HG03039 (cell line): Measurements from ENCODE around the gene MTMR4.
"Not testable (repeated sequence)": the region's sequence is repeated elsewhere in the genome, so short reads cannot be mapped to it uniquely, and the experiment has no call there.

Experiments
- ATAC-seq: cut with Tn5 transposase; IDR thresholded peaks from one replicate; pipeline ENCODE4 v1.9.1; 2021; ENCODE audit warnings: mild to moderate bottlenecking, moderate library complexity; ENCODE audit not compliant: unreplicated experiment

The MTMR4 gene

GRCh38 chr17:58493506-58493905 lies 20.9 kb downstream of the MTMR4 start:
- ATAC-seq = no peak

- ATAC-seq = no peak
Measured at GRCh38 chr17:58492238-58493121, 22.0 kb downstream of the MTMR4 start.

GRCh38 chr17:58491510-58492045 lies 22.9 kb downstream of the MTMR4 start:
- ATAC-seq = no peak

- ATAC-seq = no peak
Measured at GRCh38 chr17:58488428-58488890, 26.0 kb downstream of the MTMR4 start.

- ATAC-seq = no peak
Measured at GRCh38 chr17:58487589-58488427, 26.6 kb downstream of the MTMR4 start, which contains the start of gene HSF5. TSS of gene HSF5 (minus strand) at chr17:58488408. CDS start at chr17:58488274, 134 bp downstream.

- ATAC-seq = no peak
Measured at GRCh38 chr17:58484600-58484999, 29.8 kb downstream of the MTMR4 start.

- ATAC-seq = not testable (repeated sequence)
Measured at GRCh38 chr17:58481798-58482197, 32.6 kb downstream of the MTMR4 start.

GRCh38 chr17:58480090-58480489 lies 34.3 kb downstream of the MTMR4 start:
- ATAC-seq = no peak

- no peak for ATAC-seq
Measured at GRCh38 chr17:58476812-58477211, 37.6 kb downstream of the MTMR4 start.

GRCh38 chr17:58475985-58476384 lies 38.5 kb downstream of the MTMR4 start:
- no peak for ATAC-seq

- ATAC-seq = no peak
Measured at GRCh38 chr17:58470356-58470755, 44.1 kb downstream of the MTMR4 start.

- no peak for ATAC-seq
Measured at GRCh38 chr17:58468944-58469343, 45.5 kb downstream of the MTMR4 start.

- ATAC-seq = no peak
Measured at GRCh38 chr17:58455491-58455890, 58.9 kb downstream of the MTMR4 start.

GRCh38 chr17:58452738-58453137 lies 61.7 kb downstream of the MTMR4 start:
- no peak for ATAC-seq

GRCh38 chr17:58447039-58447975 lies 67.1 kb downstream of the MTMR4 start:
- ATAC-seq = no peak

- ATAC-seq = no peak
Measured at GRCh38 chr17:58446086-58446485, 68.4 kb downstream of the MTMR4 start.
